Skin of body (tissue), 2 donors: Measurements from ENCODE around the gene RNF207. TPM values are rescaled to one million over a fixed set of nuclear protein-coding genes. Genes with fewer than 3 reads are reported as not detected.

Experiments used
- DNase-seq: peaks from one replicate; lab custom pipeline; 2025; lab: John Stamatoyannopoulos, UW
- total RNA-seq: library from RNA; depleted of rRNA; stranded (reverse); fragments of >200 nt; gene quantifications from one replicate; pipeline ENCODE4 v1.2.3, GENCODE V29; 2014

The RNF207 gene
- total RNA-seq, 1 donor from 2014 or later = 7.6 TPM

GRCh38 chr1:6248161-6248776, 42.4 kb downstream of the RNF207 start:
- DNase-seq = no peak

GRCh38 chr1:6248932-6249738, 43.2 kb downstream of the RNF207 start:
- DNase-seq = no peak

GRCh38 chr1:6249739-6250689, 44.1 kb downstream of the RNF207 start:
- DNase-seq = no peak

- no peak for DNase-seq
These were observed 45.3 kb downstream of the RNF207 start for GRCh38 chr1:6251233-6251632.

GRCh38 chr1:6251681-6252373, 45.9 kb downstream of the RNF207 start:
- no peak for DNase-seq

- no peak for DNase-seq
These were observed 46.4 kb downstream of the RNF207 start for GRCh38 chr1:6252374-6252710.

GRCh38 chr1:6253380-6253779, 47.5 kb downstream of the RNF207 start:
- DNase-seq = no peak

GRCh38 chr1:6254691-6255090, 48.8 kb downstream of the RNF207 start:
- no peak for DNase-seq

- DNase-seq = no peak
These were observed 50.7 kb downstream of the RNF207 start for GRCh38 chr1:6256645-6257044.

- no peak for DNase-seq
These were observed 51.7 kb downstream of the RNF207 start for GRCh38 chr1:6257541-6258069.

- no peak for DNase-seq
These were observed 52.8 kb downstream of the RNF207 start for GRCh38 chr1:6258675-6259074.

GRCh38 chr1:6259491-6260362, 53.8 kb downstream of the RNF207 start:
- peak; percentile 51 for DNase-seq

- DNase-seq = peak; percentile 12
These were observed 54.6 kb downstream of the RNF207 start for GRCh38 chr1:6260433-6260934.

GRCh38 chr1:6260961-6261614, 55.2 kb downstream of the RNF207 start, which contains the start of gene GPR153:
TSS of gene GPR153 (minus strand) at chr1:6261098. CDS start at chr1:6254905, 6,193 bp downstream.
- DNase-seq = peak; percentile 9

- DNase-seq = peak; percentile 36
These were observed 55.7 kb downstream of the RNF207 start for GRCh38 chr1:6261615-6261995.

GRCh38 chr1:6262555-6263420, 56.9 kb downstream of the RNF207 start:
- DNase-seq = peak; percentile 84

GRCh38 chr1:6263716-6264115, 57.8 kb downstream of the RNF207 start:
- DNase-seq = peak; percentile 10

GRCh38 chr1:6265151-6265550, 59.2 kb downstream of the RNF207 start:
- no peak for DNase-seq
